Left hindlimb (tissue), 1 donor: ENCODE measurements around the gene DNMT3A.

ENCODE experiments used
- DNase-seq: peaks from one replicate; pipeline ENCODE4 v3.0.0-alpha.2; 2018

Gene DNMT3A

DNA sequence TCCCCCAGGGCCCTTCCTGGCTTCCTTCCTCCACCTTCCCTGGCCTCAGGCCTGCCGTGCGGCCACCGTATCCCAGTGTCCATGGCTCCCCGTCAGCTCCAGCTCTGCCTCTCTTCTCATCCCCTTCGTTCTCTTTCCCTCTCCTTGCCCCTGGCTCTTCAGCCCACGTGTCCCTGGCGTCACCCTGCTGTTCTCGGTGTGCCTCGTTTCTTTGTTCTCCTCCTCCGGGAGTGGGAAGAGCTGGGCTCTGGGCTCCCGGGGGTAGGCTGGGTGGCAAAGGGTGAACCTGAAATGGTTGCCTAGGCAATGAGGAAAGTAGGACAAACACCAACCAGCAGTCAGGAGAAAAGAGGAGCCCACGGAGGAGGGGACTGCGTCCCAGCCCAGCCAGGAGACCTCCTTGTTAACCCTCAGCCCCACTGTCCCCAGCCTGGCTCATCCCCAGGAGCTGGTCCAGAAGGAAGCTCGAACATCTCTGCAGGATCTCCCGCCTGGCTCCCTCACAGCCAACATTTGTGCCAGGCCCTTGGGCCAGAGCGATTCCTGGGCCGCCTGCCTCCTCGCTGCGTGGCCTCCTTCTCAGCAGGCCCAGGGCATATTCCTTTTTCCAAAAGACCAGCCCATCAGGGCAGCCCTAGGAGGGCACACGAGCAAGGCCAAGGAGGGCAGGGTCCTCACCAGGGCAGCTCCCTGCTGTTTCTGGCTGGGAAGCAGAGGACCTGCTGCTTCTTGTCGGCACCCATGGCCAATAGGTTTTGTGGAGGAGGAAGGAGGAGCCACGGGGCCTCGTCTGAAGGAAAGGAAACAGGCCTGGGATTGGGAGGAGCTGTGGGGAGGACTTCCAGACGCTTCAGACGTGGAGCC, 30.9 kb upstream of the DNMT3A start:
- DNase-seq = no peak

- DNase-seq = no peak
Measured at GRCh38 chr2:25371253-25372241, 29.8 kb upstream of the DNMT3A start.

DNA sequence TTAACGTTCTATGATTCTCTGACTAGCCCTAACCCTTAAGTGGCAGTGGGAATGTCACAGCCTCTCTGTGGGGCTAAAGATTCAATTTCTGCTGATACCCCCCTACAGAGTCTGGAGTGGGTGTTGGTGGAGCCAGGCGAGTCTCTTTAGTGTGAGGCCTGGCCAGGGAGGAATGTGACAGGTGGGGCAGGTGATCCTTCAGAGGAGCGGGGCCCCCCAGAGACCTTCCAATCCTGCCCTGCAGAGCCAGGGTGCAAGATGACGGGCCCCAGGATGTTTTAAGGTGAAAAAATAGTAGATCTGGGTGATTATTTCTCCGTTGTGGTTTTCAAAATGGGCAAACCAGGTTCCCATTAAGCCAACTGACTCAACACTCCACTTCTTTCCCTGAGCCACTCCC, 28.2 kb upstream of the DNMT3A start:
- no peak for DNase-seq

- DNase-seq = no peak
Measured at GRCh38 chr2:25369439-25369838, 27.7 kb upstream of the DNMT3A start.

GRCh38 chr2:25368660-25369059, 26.9 kb upstream of the DNMT3A start:
- DNase-seq = no peak

DNA sequence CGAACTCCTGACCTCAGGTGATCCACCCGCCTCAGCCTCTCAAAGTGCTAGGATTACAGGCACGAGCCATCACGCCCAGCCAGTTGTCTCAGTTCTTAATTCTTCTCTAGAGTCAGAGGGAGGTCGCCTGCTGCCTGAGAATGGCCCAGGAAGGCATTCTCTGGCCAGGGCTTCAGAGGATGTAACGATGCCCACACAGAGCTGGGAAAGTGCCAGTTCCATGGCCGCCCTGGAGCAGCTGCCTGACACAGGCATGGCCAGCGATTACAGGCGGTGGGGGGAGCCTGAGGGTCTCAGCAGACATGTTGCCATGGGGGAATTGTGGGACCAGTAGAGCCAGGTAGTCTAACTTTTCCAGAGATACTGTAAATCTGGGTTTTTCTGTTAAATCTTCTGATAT, 25.6 kb upstream of the DNMT3A start:
- DNase-seq = no peak

DNA sequence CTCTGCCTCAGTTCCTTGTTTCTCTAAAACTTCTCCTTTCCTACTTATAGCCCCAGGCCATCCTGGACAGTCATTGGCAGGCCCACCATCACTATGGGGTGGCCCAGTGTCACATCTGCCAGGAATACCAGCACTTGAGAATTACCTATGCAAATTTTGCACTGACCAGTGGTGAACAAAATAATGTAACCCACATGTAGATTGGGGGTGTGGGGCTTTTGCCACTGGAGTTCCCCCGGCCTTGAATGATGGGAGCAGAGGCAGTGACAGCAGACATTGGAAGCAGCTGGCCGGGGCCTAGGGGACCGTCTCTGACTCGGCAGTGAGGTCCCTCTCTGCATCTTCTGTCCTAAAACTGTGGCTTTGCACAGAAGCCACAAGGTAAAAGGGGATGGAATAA, 24.9 kb upstream of the DNMT3A start:
- no peak for DNase-seq

- no peak for DNase-seq
Measured at GRCh38 chr2:25365241-25365640, 23.5 kb upstream of the DNMT3A start.

DNA sequence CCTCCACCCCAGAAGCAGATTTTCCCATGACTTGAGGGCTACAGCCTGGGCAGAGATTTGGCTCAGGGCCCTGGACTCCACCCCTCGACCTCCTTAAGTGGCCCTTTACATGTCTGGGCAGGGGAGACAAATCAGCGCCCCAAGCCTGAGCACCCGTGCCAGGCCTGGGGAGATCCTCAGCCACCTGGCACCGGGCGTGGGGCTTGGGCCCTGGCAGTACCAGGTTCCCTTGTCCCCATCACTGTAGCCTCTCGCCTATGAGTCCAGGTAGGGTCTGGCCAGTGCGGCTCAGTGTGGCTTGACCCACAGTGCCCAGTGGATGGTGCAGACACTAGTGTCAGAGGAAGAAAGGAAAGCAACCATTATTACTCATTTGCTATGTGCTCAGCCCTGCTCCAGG, 22.0 kb upstream of the DNMT3A start:
- no peak for DNase-seq

DNA sequence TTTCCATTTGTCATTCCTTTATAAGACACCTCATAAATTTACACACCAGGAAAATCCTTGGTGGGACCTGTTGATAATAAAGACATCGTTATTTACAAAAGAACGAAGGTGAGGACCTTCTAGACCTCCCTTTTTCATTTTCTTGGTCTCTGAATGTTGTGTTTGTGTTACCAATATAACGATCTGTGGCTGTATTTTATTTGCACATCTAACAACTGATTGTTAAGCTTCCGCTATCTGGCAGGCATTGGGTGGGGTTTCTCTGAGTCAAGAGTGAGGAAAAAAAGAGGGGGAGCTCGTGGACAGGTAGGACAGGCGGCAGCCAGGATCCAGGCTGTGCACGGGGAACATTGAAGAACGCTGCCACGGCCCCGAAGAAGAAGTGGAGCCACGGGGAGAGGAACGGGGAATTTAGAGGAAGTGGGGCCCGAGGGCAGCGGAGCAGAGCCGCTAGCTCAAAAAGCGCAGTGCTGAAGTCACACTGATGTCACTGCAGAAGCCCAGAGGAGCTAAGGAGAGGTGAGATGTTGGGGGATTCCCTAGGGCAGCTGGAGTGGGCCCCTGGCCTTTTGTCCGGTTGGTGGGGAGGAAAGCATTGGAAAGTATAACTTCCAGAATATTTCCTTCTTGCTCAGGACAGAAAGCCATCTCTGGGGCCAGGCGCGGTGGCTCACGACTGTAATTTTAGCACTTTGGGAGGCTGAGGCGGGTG, 20.9 kb upstream of the DNMT3A start:
- DNase-seq = no peak

DNA sequence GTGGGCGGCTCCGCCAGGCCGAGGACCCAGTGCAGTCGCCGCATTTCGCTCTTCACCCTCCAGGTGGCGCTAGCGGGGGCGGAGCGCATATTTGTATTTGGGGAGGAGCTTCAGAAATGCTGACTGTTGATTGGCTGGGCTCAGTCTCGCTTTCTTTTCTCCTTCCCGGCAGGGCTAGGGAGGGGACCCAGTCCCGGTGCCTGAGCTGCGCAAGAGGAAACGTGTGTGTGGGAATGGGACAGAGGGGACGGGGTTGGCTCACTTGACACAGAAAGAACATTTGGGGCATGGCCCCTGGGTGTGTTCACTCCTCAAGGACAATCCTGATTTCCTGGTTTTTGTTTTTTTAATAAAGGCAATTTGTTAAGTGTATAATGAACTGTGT, 20.3 kb upstream of the DNMT3A start:
- DNase-seq = peak; percentile 94

- no peak for DNase-seq
Measured at GRCh38 chr2:25361261-25362048, 19.7 kb upstream of the DNMT3A start.

- no peak for DNase-seq
Measured at GRCh38 chr2:25358836-25359235, 17.1 kb upstream of the DNMT3A start.

GRCh38 chr2:25358249-25358815, 16.6 kb upstream of the DNMT3A start:
- no peak for DNase-seq

DNA sequence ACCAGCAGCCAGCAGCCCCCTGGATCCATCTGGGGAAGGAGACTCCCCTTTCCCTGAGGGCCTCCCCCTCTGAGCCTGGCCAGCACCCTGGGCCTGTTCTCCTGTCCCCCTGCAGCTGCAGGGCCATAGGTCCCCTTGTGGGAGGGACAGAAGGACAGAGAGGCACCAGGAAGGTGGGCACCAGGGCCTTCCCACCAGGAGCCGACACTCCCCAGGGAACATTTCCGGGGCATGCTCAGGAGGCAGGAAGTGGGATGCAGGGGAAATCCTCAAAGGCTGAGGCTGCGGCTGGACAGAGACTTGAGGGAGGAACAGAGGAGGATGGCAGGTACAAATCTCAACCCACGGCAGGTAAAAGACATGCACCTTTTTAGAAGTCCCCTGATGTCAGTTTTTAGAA, 14.4 kb upstream of the DNMT3A start:
- no peak for DNase-seq

DNA sequence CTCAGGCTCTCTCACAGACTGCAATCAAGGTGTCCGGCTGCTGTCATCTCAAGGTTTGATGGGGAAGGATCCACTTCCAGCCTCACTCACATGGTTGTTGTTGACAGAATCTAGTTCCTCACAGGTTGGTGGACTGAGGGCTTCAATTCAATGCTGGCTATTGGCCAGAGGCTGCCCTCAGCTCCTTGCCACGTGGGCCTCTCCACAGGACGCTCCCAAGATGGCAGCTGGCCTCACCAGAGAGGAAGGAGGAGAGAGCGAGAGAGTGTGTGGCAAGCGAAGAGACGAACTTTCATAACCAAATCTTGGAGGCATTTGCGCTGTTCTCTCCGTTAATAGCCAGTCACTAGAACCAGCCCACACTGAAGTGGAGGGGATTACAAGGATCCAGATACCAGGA, 13.5 kb upstream of the DNMT3A start:
- no peak for DNase-seq

- no peak for DNase-seq
Measured at GRCh38 chr2:25354116-25354515, 12.4 kb upstream of the DNMT3A start.

- DNase-seq = no peak
Measured at GRCh38 chr2:25349397-25349796, 7.7 kb upstream of the DNMT3A start.

DNA sequence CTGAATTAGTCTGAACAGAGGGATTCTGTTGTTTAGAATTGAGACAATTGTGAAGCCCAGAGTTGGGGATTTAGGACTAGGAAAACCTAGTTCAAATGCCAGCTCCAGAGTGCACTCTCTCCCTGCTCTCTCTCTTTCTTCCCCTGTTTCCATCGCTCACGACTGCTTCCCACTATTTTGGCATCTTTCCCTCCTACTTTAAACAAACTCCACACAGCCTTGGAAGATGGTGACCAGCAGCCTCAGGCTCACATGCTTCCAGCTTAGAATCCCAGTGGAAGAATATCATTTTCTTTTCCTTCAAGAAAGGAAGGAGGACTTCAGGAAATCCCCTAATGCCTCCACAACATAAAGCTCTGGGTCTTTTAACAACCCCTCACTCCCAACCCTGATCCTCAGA, 6.1 kb upstream of the DNMT3A start:
- no peak for DNase-seq

- no peak for DNase-seq
Measured at GRCh38 chr2:25347205-25347815, 5.6 kb upstream of the DNMT3A start.

GRCh38 chr2:25343187-25343825, 1.6 kb upstream of the DNMT3A start:
- no peak for DNase-seq
